Kidney glomerular epithelial cell (primary cell): ENCODE data around the gene KIAA1549.
"Not testable (repeated sequence)": the region's sequence is repeated elsewhere in the genome, so short reads cannot be mapped to it uniquely, and the experiment has no call there.

Experiments
- DNase-seq: peaks from one replicate; lab custom pipeline; 2025; lab: John Stamatoyannopoulos, UW

The KIAA1549 gene

DNA sequence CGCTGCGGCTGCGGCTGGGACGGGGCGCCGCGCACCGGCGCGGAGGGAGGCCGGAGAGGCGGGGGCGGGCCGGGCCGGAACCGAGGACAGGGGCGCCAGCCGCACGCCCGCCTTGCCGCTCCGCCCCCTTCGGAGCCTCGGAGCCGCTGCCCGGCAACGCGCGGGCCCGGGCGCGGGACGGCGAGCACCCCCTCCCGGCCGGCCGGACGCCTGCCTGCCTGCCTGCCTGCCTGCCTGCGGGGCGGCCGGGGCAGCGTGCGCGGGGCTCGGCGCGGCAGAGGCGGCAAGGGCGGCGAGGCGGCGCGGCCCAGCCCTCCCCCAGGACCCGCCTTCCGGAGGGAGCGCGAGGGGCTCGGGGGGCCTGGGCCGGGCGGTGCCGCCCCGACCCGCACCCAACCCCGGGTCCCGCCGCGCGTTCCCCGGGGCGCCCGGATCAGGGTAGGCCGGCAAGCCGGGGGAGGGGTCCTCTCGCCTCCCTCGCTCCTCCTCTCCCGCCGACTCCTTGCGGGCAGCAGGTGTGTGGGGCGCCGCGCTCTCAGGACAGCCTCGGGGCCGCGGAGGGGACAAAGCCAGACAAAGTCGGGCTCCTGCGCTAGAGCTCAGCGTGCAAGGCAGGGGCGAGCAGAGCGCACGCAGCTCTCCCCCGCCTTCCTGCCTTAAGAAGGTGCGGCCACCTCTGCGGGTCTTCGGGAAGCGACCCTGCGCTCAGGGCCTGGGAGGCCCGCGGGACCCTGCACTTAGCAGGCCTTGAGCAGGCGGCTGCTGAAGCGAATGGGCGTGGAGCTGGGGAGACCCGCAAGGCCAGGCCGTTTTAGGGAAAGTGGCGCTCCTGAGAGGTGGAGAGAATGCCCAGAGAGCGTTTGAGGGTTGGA lies at the start of gene KIAA1549:
Gene KIAA1549, minus strand, starts transcription at position 58 of the 872 bp plus-strand sequence. CDS start 120 bp downstream, outside the sequence.
- DNase-seq = peak; percentile 40

DNA sequence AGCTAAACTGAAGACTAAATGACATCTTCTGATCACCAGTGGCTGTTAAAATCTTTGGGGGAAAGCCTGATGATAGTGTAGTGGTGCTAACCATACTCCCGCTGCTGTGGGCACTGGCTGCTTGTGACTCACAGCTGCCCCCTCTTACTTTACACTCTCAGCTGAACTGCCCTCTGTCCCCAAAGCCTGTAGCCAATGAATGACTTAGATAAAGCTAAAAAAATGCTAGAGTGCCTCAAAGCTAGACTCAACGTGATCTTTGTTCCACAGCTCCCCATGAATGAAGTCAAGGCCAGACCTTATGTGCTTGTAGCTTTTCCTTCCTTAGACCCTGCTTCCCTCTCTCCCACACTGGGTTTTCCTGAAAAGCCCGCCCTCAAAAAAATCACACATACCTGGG lies 48.2 kb upstream of the KIAA1549 start:
- no peak for DNase-seq

DNA sequence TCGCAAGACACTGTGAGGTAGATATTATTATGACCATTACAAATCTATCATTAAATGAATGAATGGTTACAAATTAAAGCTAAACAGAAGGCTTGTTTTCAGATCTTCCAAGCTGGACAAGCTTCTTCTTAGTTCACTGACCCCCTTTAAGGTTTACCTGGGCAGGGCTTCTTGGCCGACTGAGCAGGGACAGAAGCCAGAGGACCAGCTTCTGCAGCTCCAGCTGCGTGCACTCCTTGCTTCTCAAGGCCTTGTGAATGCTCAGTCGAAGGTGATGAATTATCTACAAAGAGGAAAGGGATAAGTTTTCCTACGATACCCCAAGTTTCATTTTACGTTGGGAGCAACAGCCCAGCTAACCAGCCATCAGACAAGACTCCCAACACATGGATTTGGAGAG lies 45.4 kb upstream of the KIAA1549 start:
- DNase-seq = no peak

DNA sequence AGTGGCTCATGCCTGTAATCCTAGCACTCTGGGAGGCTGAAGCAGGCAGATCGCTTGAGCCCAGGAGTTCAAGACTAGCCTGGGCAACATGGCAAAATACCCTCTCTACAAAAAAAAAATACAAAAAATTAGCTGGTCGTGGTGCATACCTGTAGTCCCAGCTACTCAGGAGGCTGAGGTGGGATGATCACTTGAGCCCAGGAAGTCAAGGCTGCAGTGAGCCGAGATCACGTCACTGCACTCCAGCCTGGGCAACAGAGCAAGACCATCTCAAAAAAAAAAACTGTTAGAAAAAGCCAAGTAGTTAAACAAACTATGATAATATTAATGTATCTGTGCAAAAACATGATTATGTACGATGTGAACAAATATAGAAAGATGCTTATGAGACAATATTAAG lies 44.7 kb upstream of the KIAA1549 start:
- DNase-seq = not testable (repeated sequence)

DNA sequence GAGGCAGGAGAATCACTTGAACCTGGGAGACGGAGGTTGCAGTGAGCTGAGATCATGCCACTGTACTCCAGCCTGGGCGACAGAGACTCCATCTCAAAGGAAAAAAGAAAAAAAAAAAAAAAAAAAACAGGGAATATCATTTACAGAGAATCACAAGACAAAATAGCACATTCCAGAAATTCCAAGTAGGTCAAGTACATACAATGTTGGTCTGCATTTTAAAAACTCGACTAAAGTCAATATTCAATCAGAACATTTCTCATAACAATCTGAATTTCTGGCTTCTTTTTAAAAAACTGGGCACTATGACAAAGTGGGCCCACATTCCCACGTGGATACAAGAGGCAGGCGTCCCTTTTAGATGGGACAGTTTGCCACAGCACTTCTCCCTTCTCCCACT lies 41.9 kb upstream of the KIAA1549 start:
- no peak for DNase-seq

DNA sequence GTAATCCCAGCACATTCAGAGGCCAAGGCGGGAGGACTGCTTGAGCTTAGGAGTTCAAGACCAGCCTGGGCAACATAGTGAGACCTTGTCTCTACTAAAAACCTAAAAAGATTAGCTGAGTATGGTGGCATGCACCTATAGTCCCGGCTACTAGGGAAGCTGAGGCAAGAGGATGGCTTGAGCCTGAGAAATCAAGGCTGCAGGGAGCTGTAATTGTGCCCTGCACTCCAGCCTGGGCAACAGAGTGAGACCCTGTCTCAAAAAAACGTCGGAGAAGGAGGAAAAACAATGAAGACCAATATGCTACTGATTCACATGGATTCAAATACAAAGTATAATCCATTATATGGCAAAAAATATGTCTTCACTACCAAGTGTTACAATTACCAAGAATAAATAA lies 41.1 kb upstream of the KIAA1549 start:
- no peak for DNase-seq

DNA sequence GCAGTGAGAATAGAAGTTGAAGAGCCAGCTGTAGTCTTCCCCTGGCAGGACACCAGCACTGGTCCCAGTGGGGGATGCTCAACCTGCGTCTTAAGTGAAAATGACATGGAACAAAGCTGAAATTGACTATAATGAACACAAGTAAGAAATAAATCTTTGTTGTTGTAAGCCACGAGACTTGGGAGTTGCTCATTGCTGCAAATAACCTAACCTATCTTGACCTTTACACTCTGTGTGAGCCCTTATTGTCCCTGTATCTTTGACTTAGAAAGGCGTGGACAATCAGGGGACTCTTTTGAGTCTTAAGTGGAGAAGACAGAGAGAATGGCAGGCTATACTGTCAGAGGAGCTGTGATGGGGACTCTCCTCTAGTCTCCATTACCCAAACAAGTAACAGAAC lies 37.7 kb upstream of the KIAA1549 start:
- DNase-seq = no peak

DNA sequence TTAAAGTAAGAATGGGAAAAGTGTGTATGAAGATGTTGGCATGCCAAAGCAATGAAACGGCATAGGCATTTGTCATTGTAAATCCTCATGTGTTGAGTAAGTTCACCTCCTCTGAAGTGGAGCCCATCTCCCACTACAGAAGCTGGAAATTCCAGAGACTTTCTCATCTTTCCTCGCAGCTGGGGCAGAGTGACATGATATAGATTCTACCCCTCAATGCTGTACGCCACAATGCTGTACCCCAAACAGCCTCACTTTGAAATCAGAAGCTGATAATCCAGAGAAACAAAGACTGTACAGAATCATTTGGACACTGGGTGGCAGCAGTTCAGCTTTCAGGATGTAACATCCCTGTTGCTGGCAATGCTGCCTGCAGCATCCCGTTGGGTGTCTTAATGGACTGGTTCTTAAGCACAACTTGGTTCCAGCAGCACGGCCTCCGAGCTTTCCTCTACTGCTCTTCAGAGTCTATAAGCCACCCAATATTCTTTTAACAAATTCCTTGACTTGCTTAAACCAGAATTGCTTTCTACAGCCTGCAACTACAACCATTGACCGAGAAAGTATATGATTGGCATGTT lies 35.8 kb upstream of the KIAA1549 start:
- DNase-seq = peak; percentile 52

DNA sequence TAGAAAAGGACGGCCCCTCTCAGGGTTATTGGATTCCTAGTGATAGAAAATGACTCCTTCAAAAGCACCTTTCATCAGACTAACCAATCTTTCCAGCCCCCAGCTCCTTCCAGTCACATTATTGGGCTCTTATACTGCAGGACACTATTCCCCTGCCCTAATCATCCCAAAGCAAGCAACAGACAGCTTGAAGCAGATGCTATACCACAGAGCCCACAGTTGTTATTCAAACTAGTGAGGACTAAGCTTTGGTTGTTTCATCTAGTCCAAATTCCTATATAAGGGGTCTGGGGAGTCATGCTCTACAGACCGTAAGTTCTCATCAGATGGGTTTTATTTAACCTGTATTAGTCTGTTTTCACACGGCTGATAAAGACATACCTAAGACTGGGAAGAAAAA lies 30.2 kb upstream of the KIAA1549 start:
- DNase-seq = no peak

DNA sequence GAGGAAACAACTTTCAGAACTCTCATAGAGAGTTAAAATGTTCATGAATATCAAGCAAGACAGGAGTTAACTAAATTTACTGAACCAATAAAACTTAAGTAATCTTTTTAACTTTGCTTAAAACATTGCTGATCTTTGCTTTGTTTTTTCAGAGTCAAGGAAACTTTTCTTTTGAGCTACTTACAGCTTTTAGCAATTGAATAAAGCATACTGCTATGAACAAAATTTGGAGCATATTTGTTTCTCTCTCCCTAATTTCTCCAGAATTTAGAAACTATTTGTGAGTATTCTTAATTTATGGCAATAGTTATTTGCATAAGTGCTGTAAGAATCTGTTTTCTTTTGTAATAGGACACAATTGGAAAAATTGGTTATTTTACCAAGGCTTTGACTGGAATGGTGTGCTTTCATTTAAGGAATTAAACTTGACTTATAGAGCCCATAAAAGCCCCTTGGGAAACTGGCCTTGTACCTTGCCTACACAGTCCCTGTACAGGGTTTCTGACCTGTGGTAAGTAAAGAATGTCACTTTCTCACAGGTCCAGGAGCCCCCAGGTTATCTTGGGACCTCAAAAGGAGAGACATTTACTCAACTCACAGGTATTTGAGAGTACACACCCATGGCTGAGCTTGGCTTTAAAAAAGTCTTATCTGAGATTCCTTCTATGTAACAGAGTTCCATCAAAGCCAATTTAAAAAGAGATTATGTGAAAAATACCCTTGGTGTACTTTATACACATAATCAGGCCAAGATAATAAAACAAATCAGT lies 23.3 kb upstream of the KIAA1549 start:
- DNase-seq = no peak

DNA sequence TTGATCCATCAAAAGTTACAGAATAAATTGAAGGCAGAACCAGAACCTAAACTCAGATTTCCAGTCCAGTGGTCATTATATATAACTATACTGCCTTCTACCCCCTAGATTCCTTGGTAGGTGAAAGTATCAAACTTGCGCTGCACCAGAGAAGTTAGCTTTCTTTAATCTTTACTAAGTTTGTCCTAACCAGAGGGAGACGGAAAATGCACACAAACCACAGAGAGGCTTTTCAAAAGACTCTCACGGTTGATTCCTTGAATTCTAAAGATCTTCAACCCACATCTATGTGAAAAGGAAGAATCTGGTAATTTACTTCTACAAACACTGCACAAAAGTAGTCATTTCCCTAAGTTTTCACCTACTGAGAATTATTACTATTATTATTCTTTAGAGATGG lies 18.2 kb upstream of the KIAA1549 start:
- no peak for DNase-seq

DNA sequence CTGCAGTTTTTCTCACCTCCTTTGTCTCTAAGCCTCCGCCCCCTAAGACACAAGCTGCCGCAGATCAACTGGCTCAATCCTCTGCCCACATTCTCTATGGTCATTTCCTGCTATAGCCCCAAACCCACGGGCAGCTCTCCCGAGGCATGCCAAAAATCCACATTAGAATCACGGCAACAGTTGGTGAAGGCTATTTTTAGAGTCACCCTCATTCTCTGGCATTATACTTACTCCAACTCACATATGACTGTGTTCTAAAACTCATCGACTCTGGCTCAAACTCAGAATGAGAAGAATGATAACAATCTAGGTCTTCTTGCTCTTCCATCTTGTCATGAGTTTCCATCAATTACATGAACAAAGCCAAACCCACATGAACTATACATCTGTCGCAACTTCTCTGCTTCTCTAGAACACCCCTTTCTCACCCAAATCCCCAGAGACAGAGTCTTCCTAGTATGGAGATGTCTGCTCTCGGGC lies 10.9 kb upstream of the KIAA1549 start:
- DNase-seq = no peak

DNA sequence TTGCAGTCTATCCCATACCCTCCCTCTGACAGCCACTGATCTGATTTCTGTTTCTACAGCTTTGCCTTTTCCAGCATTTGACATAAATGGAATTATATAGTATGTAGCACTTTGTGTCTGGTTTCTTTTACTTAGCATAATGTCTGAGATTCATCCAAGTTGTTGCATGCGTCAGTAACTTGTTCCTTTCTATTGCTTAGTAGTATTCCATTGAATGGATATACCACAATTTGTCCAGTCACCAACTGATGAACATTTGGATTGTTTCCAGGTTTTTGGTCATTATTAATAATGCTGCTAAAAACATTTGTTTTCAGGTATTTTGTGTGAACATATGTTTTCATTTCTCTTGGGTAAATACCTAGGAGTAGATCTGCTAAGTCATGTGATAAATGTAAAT lies 6.5 kb upstream of the KIAA1549 start:
- no peak for DNase-seq

DNA sequence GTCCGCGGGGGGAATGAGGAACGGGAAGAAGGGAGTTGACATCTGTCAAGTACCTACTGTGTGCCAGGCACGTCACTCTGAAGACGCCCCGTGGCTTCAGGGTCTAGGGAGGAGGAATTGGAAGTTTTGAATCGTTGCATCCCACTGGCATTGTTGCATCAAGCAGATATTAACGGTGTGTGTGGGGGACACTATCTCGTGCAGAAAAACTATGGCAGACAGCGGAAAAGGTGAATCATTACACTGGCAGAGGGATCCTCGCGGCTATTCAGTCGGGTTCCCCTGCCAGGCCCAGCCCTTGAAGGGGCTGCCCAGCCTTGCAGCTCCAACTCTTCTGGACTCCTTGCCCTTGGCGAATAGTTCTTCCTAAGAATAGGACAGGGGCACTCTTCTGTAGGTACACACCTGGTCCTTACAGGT lies 1.0 kb upstream of the KIAA1549 start:
- no peak for DNase-seq

DNA sequence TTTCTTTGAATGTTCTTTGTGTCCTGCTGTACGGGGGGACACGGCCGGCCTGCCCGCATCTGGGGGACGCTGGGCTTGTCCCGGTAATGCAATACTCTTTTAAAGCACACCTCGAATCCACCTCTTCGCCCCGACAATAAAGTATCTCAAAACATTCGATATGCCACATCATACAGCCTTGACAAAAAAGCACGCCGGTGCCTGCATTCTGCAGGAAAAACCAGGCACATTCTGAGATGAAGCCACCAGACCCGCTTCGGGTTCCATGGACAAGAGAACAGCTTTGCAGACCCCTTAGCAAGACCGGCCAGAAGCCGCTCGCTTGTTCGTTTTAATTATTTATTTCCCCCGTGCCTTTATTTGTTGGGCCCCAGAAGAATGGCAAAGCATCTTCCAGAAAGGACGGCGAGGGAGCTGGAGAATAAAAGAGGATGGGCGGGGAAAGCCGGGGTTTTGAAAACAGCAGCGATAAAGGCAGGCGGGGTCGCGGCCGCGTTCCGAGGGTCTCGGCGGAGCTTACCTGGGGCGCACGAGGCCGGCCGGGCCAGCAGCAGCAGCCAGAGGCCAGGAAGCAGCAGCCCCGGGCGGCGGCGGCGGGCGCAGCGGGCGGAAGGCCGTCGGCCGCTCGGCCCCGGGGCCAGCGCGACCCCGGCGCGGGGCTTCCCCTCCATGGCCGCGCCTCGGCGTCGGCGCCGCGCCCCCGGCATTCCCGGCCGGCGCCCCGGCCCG lies 462 bp downstream of the KIAA1549 start:
- peak; percentile 40 for DNase-seq

DNA sequence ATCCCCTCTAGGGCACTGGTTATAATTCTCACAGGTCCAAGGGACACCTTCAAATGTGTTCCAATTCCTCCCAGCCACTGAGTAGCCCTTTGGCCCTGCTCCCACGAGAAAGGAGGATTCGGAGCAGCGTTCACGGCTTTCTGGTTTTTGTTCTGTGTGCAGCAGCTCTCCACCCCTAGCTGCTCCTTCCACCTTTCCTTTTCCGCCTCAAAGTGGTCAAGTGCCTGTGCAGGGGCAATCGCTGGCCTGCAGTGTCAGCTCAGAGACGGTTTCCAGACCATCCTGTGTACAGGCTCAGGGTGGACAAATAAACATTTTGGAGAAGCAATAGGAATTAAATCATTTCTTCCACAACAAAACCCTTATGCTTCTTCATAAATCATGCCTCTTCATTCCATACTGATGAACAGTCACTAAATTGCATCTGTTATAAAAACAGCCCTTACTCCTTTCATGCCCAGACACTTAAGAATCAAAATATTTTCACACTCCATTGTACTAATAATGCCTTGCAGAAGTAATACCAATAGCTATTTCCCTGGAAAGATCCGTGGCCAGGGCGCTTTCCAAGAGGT lies 1.1 kb downstream of the KIAA1549 start:
- DNase-seq = peak; percentile 40

DNA sequence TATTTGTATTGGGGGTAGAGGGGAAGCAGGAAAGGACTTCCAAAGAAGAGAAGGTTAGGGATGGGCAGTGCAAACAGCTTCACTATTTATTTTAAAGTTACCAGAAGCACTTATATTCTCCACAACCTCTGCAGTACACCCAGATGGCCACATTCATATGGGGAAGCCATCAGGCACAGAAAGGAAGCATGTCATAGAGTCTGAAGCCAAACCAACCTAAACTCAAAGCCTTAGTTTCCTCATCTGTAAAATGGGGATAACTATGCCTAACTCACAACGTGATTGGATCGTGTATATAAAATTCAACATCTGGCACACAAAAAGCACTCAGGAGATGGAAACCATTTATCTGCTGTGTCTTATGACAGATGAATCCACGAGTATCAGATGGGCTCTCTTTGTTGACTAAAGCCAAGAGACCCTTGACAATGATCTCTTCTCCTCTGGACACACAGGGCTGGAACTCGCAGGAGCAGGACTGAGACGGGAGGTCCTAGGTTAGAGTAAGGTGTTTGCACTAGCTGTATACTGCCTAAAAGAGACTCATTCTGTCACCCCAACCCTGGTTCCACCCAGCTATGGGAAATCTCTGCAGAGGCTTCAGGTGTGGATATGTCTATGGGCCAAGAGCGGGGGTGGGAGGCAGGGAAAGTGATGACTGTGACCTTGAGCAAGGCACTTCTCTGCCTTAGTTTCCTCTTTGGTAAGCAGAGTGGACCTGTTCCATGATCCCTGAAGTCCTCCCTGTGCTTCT lies 1.8 kb downstream of the KIAA1549 start:
- DNase-seq = peak; percentile 11

DNA sequence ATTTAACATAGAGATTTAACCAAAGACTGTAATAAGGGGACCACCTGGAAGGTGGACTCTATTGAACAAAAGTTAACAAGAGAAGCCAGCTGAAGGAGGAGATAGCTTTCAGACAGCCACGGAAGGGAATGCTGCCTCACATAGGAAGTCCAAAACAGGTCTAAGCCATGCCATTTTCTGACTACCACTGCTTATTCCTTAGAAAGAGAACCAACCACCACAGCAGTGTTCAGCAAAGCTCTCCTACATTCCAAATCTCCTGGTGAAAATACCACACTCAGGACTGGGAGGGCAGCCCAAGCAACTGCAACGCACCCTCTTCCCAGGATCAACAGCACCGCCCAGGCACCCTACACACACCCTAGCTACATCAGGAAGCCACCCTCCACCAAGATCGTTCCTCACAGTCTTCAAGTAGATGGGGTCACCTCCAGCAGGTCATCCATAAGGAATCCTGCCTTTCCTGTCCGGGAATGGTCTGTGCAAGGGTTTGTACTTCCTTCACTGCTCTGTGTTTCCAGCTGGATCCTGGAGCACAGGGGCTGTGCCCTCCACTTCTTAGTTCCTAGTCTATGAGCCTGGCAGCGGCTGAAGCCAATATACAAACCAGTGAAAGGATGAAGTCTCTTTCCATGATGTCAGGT lies 2.5 kb downstream of the KIAA1549 start:
- no peak for DNase-seq

DNA sequence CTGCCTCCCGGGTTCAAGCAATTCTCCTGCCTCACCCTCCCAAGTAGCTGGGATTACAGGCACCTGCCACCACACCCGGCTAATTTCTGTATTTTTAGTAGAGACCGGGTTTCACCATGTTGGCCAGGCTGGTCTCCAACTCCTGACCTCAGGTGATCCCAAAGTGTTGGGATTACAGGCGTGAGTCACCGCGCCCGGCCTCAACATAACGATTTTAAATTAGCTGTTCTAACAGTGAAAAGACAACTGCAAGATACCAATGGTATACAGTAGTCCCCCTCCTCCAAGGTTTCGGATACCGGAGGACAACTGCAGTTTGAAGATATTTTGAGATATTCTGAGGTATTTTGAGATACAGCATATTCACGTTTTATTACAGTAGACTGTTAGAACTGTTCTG lies 5.0 kb downstream of the KIAA1549 start:
- DNase-seq = not testable (repeated sequence)

DNA sequence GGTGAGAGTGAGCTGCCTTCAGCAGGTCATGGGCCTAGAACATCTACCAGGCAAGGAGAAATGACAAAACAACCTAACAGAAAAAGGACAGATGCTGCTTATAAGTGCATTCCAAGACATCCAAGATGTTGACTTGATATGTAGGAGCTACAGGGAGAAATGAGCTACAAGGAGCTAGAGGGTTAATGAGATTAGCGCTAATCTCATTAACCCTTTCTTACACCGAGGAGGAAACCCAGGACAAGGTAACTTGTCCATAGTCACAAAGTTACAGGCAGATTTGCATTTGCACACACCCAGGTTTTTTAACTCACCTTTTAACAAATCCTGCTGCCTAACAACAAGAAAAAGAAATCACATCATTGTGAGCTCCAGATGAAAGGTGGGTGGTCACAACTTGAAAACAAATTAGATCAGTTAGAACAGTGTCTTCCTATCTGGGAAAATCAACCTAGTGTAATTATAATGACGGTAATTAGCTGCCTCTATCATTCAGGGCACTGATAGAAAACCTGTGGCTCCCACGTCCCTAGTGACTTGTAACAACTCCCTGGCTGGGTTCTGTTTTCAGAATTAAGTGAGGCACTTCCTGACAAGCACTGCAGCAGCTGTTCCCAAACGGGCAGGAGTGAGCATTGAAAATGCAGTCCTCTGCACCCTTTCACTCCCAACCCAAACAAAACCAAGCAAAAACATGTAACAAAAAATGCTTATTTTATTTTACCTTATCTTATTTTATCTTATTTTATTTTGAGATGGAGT lies 5.7 kb downstream of the KIAA1549 start:
- DNase-seq = no peak
